ENCODE results near the gene ERGIC3.

GRCh38 chr20:35602851-35603495, 61.1 kb downstream of the ERGIC3 start:
- TF ChIP-seq RARB (CRISPR knock-in tag; IDR thresholded peaks at IDR 0.05) = no peak
- no peak for TF ChIP-seq ZNF8 (CRISPR knock-in tag; IDR thresholded peaks at IDR 0.05)
- TF ChIP-seq CREB5 (CRISPR knock-in tag; IDR thresholded peaks at IDR 0.05; ENCODE audit: low read depth) = no peak
- TF ChIP-seq ZFP30 (CRISPR knock-in tag; IDR thresholded peaks at IDR 0.05) = no peak
